Breast epithelium (tissue), 3 donors: Measurements from ENCODE around the gene LIPG.

Source experiments
- CTCF ChIP-seq, 3 donors: fragments of 450-650 bp; IDR thresholded peaks; one replicate each; pipeline ENCODE4 v1.5.1; 2016 to 2017; ENCODE audit warnings: antibody characterized with exemption in 3 of 3, mild to moderate bottlenecking in 3 of 3, moderate library complexity in 3 of 3
- POLR2A ChIP-seq: fragments of 450-650 bp; IDR thresholded peaks from one replicate; pipeline ENCODE4 v1.6.1; 2016; ENCODE audit warnings: antibody characterized with exemption, mild to moderate bottlenecking, moderate library complexity

- TF ChIP-seq POLR2A (no peak), CTCF (IDR thresholded peaks at IDR 0.05) (no peak)
Measured at GRCh38 chr18:49626842-49627467, 65.1 kb downstream of the LIPG start.
